ENCODE data around the gene F2R.
"Not testable (repeated sequence)": the region's sequence is repeated elsewhere in the genome, so short reads cannot be mapped to it uniquely, and the experiment has no call there.

The F2R gene

DNA sequence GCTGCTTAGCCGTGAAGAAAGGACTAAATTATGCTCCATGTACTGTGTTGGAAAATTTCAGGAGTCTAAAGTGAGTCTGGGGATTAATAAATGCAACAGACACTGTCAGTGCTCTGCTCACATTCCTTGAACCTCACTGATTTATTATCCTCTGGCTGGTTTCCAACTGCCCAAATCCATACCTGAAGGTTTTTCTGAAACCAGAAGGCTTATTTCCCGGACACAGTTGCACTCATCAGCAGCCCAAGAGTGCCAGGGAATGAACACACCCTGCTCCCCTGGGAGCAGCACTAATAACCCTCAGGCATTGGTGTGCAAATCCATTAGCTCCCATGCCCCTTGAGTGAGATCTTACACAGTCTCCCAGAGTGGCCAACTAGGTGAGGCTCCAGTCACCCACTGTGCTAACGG, 38.7 kb downstream of the F2R start:
- TF ChIP-seq CTCF (IDR thresholded peaks at IDR 0.05; ENCODE audit: low read depth, low read length) (no peak), MYC (IDR thresholded peaks at IDR 0.05; ENCODE audit: low read depth, low read length) (no peak), MAX (IDR thresholded peaks at IDR 0.05; ENCODE audit: low read depth, low read length) (no peak), POLR2A (IDR thresholded peaks at IDR 0.05; ENCODE audit: extremely low read depth, insufficient read length) (no peak)
- no peak overlapping the region for H3K4me3 ChIP-seq (ENCODE audit: low read depth, low read length)
- DNase-seq (ENCODE audit: low read depth): no peak

DNA sequence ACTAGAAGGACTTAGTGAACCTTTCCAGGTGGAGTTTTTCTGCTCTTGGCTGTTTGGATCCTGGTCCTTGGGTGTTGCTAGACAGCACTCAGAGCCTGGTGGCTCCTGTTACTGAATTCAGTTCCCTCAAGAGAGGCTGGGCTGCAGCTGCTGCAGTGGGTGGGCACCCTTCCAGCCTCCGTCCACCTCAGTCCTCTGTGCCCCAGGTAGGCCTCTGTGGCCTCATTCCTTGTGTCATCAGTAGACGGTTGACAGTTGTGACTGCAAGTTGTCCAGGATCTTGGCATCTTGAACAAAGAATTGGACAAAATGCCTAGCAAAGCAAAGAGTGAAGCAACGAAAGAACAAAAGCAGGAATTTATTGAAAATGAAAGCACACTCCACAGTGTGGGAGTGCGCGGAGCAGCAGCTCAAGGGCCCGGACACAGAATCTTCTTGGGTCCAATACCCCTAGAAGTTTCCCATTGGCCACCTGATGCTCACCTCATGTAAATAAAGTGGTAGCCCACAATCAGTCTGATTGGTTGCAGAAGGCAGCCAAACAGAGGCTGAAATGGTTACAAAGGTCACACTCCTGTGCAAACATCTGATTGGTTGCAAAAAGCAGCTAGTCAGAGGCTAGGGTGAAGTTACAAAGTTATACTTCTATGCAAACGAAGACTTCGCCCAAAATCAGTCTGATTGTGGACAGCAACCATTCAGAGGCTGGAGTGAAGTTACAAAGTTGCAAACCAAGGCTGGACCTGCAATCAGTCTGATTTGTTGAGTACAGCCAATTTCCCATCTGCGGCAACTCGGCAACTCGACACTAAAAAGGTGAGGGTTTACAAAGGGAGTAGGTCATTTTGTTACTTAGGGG, 40.1 kb downstream of the F2R start:
- no peak for DNase-seq (ENCODE audit: low read depth)
- H3K4me3 ChIP-seq (ENCODE audit: low read depth, low read length): no peak overlapping the region
- TF ChIP-seq MAX (IDR thresholded peaks at IDR 0.05; ENCODE audit: low read depth, low read length): no peak
- no peak for TF ChIP-seq POLR2A (IDR thresholded peaks at IDR 0.05; ENCODE audit: extremely low read depth, insufficient read length)
- no peak for TF ChIP-seq MYC (IDR thresholded peaks at IDR 0.05; ENCODE audit: low read depth, low read length)
- TF ChIP-seq CTCF (IDR thresholded peaks at IDR 0.05; ENCODE audit: low read depth, low read length): no peak

GRCh38 chr5:76757049-76757448, 41.1 kb downstream of the F2R start:
- no peak for DNase-seq (ENCODE audit: low read depth)
- no peak for TF ChIP-seq MAX (IDR thresholded peaks at IDR 0.05; ENCODE audit: low read depth, low read length)
- TF ChIP-seq MYC (IDR thresholded peaks at IDR 0.05; ENCODE audit: low read depth, low read length): no peak
- TF ChIP-seq CTCF (IDR thresholded peaks at IDR 0.05; ENCODE audit: low read depth, low read length): no peak
- no peak for TF ChIP-seq POLR2A (IDR thresholded peaks at IDR 0.05; ENCODE audit: extremely low read depth, insufficient read length)
- no peak overlapping the region for H3K4me3 ChIP-seq (ENCODE audit: low read depth, low read length)

DNA sequence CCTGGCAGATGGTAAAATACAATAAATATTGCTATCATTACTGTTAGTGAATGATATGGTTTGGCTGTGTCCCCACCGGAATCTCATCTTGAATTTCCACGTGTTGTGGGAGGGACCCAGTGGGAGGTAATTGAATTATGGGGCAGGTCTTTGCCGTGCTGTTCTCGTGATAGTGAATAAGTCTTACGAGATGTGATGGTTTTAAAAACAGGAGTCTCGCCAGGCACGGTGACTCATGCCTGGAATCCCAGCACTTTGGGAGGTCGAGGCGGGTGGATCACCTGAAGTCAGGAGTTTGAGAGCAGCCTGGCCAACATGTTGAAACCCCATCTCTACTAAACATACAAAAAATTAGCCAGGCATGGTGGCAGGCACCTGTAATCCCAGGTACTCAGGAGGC, 45.2 kb downstream of the F2R start:
- DNase-seq (ENCODE audit: low read depth); H3K4me3 ChIP-seq (ENCODE audit: low read depth, low read length): not testable (repeated sequence)

- no peak for TF ChIP-seq CTCF (IDR thresholded peaks at IDR 0.05; ENCODE audit: low read depth, low read length)
- TF ChIP-seq MAX (IDR thresholded peaks at IDR 0.05; ENCODE audit: low read depth, low read length): no peak
- no peak for TF ChIP-seq POLR2A (IDR thresholded peaks at IDR 0.05; ENCODE audit: extremely low read depth, insufficient read length)
- TF ChIP-seq MYC (IDR thresholded peaks at IDR 0.05; ENCODE audit: low read depth, low read length): no peak
- DNase-seq (ENCODE audit: low read depth): no peak
These were observed 46.6 kb downstream of the F2R start for GRCh38 chr5:76762484-76762883.

GRCh38 chr5:76763136-76763535, 47.2 kb downstream of the F2R start:
- TF ChIP-seq MAX (IDR thresholded peaks at IDR 0.05; ENCODE audit: low read depth, low read length) (no peak), MYC (IDR thresholded peaks at IDR 0.05; ENCODE audit: low read depth, low read length) (no peak), CTCF (IDR thresholded peaks at IDR 0.05; ENCODE audit: low read depth, low read length) (no peak), POLR2A (IDR thresholded peaks at IDR 0.05; ENCODE audit: extremely low read depth, insufficient read length) (no peak)
- H3K4me3 ChIP-seq (ENCODE audit: low read depth, low read length): no peak overlapping the region
- peak; percentile 36 for DNase-seq (ENCODE audit: low read depth)

More at GRCh38 chr5:76762484-76762883, 46.6 kb downstream of the F2R start:
- no peak overlapping the region for H3K4me3 ChIP-seq (ENCODE audit: low read depth, low read length)

Data from NB4 (cell line).